Mucosa of rectum (tissue), 2 donors: ENCODE results near the gene ERGIC1.
"Not testable (repeated sequence)": the region's sequence is repeated elsewhere in the genome, so short reads cannot be mapped to it uniquely, and the experiment has no call there.

Experiments
- H3K27ac ChIP-seq, 2 donors: one replicate each; pipeline ENCODE4 v1.7.0; 2013; ENCODE audit warnings: inconsistent platforms in 2 of 2, low read depth in 2 of 2, low read length in 2 of 2
- H3K27me3 ChIP-seq, 2 donors: one replicate each; pipeline ENCODE4 v1.7.0; 2013; ENCODE audit warnings: low read length in 2 of 2; ENCODE audit not compliant: control insufficient read depth in 2 of 2, insufficient read depth in 2 of 2
- H3K36me3 ChIP-seq, 2 donors: one replicate each; pipeline ENCODE4 v1.7.0; 2013; ENCODE audit warnings: low read length in 2 of 2; ENCODE audit not compliant: control insufficient read depth in 2 of 2, insufficient read depth in 2 of 2
- H3K4me1 ChIP-seq, 2 donors: one replicate each; pipeline ENCODE4 v1.7.0; 2013; ENCODE audit warnings: low read length in 2 of 2, mild to moderate bottlenecking in 1 of 2; ENCODE audit not compliant: control insufficient read depth in 2 of 2, insufficient read depth in 2 of 2
- H3K4me3 ChIP-seq, 2 donors: one replicate each; pipeline ENCODE4 v1.7.0; 2013; ENCODE audit warnings: low read length in 2 of 2
- H3K9ac ChIP-seq, 2 donors: one replicate each; pipeline ENCODE4 v1.7.0; 2013; ENCODE audit warnings: low read length in 2 of 2, low read depth in 1 of 2, mild to moderate bottlenecking in 1 of 2
- H3K9me3 ChIP-seq, 2 donors: one replicate each; pipeline ENCODE4 v1.7.0; 2013; ENCODE audit warnings: low read length in 2 of 2; ENCODE audit not compliant: control insufficient read depth in 2 of 2
- donor health status: healthy.
- donor health status: Normal muscosa, but diverticular disease.

Gene ERGIC1

DNA sequence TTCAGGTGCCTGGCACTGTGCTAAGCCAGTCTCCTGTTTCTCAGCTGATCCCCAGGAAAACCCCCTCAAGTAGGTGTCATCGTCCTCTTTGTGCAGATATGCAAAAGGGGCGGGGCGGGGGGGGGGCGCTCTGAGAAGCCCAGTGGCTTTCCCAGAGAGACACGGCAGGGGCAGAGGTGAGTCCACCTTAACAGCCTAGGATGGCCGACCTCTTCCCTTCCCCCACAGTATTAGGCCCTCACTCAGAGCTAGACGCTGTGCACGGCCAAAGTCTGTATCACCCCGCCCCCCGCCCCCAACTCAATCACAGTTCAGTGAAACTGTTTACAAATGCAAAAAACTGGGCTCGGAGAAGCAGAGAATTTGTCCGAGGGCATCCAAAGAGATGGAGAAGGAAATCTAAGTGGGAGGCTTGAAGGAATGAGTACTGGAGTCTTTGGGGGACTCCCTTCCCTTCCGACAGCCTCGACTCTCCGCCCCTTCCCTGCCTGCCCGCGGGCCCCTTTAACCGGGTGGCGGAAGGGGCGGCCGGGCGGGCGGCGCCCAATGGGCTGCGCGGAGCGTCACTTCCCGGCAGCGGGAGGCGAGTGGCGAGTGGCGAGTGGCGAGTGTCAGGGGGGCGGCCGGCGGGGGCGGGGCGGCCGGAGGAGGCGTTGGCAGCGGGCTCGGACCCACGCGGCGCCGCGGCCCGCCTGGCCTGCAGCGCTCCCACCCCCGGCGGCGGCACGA, at the start of gene ERGIC1:
TSS of gene ERGIC1 (plus strand) at position 566 of the 729 bp plus-strand sequence. CDS start at position 729, 163 bp downstream.
- peak within 1 kb of the TSS; percentile 87 for H3K4me3 ChIP-seq
- H3K4me1 ChIP-seq: peaks cover 35 to 38% of the 10 kb centered on the region in 2 donors
- H3K36me3 ChIP-seq: no peaks in the 10 kb centered on the region
- peak within 1 kb of the TSS; percentile 90 to 92 for H3K9ac ChIP-seq
- no peaks in the 10 kb centered on the region for H3K27me3 ChIP-seq
- H3K27ac ChIP-seq: peak within 1 kb of the TSS; percentile 92 to 95
- H3K9me3 ChIP-seq: no peaks in the 10 kb centered on the region

GRCh38 chr5:172785429-172786088, 48.5 kb upstream of the ERGIC1 start:
- Histone ChIP-seq H3K4me1 (peaks cover 14 to 31% of the 10 kb centered on the region in 2 donors), H3K27ac (no peak overlapping the region), H3K4me3 (no peak overlapping the region), H3K27me3 (no peaks in the 10 kb centered on the region), H3K36me3 (no peaks in the 10 kb centered on the region), H3K9ac (no peak overlapping the region), H3K9me3 (no peaks in the 10 kb centered on the region)

GRCh38 chr5:172786736-172787462, 47.2 kb upstream of the ERGIC1 start:
- H3K27me3 ChIP-seq: no peaks in the 10 kb centered on the region
- H3K4me1 ChIP-seq: peaks cover 14 to 27% of the 10 kb centered on the region in 2 donors
- no peak overlapping the region for H3K27ac ChIP-seq
- no peak overlapping the region for H3K4me3 ChIP-seq
- no peaks in the 10 kb centered on the region for H3K36me3 ChIP-seq
- H3K9me3 ChIP-seq: no peaks in the 10 kb centered on the region
- no peak overlapping the region for H3K9ac ChIP-seq

DNA sequence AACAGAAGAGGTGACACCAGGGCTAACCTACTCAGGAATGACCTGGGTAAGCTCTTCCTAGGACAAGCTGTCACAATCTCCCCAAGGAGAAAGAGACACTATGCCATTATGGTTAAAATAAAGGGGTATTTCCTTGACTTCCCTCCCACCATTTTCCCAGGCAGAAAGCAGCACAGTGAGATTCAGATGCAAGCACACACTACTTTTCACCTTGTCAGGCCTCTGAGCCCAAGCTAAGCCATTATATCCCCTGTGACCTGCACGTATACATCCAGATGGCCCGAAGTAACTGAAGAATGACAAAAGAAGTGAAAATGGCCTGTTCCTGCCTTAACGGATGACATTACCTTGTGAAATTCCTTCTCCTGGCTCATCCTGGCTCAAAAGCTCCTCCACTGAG, 46.5 kb upstream of the ERGIC1 start:
- H3K36me3 ChIP-seq, H3K27me3 ChIP-seq, H3K9ac ChIP-seq, H3K4me3 ChIP-seq, H3K9me3 ChIP-seq, H3K27ac ChIP-seq: not testable (repeated sequence)
- peaks cover 14 to 22% of the 10 kb centered on the region in 2 donors for H3K4me1 ChIP-seq

DNA sequence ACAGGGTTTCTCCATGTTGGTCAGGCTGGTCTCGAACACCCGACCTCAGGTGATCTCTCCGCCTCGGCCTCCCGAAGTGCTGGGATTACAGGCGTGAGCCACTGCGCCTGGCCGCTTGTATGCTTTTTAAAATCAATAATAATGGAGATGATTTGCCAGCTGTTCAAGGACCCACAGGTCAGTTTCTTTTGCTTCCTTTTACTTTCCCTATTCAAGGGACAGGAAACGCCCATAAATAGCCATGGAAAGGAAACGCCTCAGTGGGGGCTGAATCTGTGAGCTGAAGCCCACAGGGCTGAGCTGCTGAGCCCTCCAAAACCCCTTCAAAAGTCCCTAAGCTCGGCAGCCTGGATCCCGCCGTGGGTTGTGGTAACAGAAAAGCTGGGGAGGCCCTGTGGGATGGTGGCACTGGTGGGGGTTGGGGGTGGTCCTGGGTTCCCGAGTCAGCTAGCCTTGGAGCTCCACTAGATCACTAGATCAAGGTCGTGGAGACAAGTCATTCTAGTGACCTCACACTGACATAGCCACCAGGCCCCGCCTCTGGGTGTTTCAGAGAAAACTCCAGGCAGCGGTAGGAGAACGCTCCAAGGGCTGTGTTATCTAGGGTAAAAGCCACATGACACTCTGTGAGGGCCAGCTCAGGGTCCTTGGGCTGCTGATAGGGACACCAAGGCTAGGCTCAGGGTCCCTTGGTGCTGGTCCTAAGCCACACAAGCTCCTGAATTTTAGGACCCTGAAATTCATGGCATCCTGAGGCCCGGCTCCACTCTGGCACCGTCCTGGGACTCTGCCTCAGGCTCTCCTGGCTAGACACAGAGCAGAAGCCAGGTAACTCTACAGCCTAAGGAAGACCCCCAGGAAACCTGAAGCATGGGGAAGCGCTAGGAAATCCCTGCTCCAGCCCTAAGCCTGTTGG, 45.0 kb upstream of the ERGIC1 start:
- Histone ChIP-seq H3K4me3 (peak overlapping the region in 1 of 2 donors; percentile 30), H3K9me3 (no peaks in the 10 kb centered on the region), H3K36me3 (no peaks in the 10 kb centered on the region), H3K9ac (peak overlapping the region; percentile 55 to 67), H3K27ac (peak overlapping the region; percentile 85 to 92), H3K27me3 (no peaks in the 10 kb centered on the region), H3K4me1 (peaks cover 14 to 22% of the 10 kb centered on the region in 2 donors)

GRCh38 chr5:172789687-172790495, 44.2 kb upstream of the ERGIC1 start:
- H3K4me3 ChIP-seq: no peak overlapping the region

GRCh38 chr5:172790496-172790889, 43.6 kb upstream of the ERGIC1 start:
- Histone ChIP-seq H3K9me3 (no peaks in the 10 kb centered on the region), H3K9ac (peak overlapping the region in 1 of 2 donors; percentile 26), H3K4me1 (peaks cover 14 to 25% of the 10 kb centered on the region in 2 donors), H3K27me3 (no peaks in the 10 kb centered on the region), H3K4me3 (no peak overlapping the region), H3K36me3 (no peaks in the 10 kb centered on the region), H3K27ac (no peak overlapping the region)

More at GRCh38 chr5:172789687-172790495, 44.2 kb upstream of the ERGIC1 start:
- Histone ChIP-seq H3K36me3 (no peaks in the 10 kb centered on the region), H3K9ac (peak overlapping the region; percentile 55 to 67), H3K4me1 (peaks cover 14 to 25% of the 10 kb centered on the region in 2 donors), H3K27me3 (no peaks in the 10 kb centered on the region), H3K27ac (peak overlapping the region; percentile 85 to 92), H3K9me3 (no peaks in the 10 kb centered on the region)

DNA sequence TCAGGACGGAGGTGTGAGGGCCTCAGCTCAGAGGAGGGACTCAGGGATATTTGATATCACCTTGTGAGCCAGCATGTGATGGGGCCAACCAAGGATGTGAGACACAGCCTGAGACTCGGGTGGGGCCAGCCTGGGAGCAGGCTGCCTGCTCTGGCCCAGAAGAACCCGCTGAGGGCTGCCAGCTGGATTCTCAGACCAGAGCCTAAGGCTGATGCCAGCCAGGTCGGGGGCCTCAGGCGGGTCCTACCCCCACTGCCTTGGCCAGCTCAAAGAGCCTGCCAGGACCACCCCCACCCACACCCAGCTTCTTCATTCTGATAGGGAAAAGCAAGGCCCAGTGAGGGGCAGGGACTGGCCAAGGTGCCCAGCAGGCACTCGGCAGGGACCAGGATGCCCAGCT, 42.8 kb upstream of the ERGIC1 start:
- H3K27me3 ChIP-seq: no peaks in the 10 kb centered on the region
- no peaks in the 10 kb centered on the region for H3K36me3 ChIP-seq
- no peak overlapping the region for H3K27ac ChIP-seq
- peaks cover 16 to 22% of the 10 kb centered on the region in 2 donors for H3K4me1 ChIP-seq
- H3K4me3 ChIP-seq: no peak overlapping the region
- H3K9ac ChIP-seq: no peak overlapping the region
- H3K9me3 ChIP-seq: no peaks in the 10 kb centered on the region
